ENCODE data around the gene DESI1.

DNA sequence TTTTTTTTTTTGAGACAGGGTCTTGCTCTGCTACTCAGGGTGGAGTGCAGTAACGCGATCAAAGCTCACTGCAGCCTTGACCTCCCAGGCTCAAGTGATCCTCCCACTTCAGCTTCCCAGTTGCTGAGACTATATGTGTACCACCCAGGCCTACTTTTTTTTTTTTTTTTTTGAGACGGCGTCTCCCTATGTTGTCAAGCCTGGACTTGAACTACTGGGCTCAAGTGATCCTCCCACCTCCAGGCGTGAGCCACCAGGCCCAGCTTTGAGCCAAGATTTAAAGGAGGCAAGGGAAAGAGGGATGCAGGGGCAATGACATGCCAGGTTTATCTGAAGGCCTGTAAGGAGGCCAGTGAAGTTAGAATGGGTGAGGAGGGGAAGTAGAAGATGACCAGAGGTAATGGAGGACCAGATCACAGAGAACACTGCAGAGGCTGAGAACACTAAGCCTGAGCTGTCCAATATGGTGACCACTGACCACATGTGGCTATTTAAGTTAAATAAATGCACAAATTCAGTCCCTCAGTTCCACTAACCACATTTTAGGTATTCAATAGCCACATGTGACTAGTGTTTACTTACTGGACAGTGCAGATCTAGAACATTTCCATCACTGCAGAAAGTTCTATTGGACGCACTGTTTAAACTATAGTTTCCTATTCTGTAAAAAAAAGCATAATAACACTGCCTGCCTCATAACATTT is 8.1 kb downstream of the DESI1 start:
- TF ChIP-seq, protein P1, sequence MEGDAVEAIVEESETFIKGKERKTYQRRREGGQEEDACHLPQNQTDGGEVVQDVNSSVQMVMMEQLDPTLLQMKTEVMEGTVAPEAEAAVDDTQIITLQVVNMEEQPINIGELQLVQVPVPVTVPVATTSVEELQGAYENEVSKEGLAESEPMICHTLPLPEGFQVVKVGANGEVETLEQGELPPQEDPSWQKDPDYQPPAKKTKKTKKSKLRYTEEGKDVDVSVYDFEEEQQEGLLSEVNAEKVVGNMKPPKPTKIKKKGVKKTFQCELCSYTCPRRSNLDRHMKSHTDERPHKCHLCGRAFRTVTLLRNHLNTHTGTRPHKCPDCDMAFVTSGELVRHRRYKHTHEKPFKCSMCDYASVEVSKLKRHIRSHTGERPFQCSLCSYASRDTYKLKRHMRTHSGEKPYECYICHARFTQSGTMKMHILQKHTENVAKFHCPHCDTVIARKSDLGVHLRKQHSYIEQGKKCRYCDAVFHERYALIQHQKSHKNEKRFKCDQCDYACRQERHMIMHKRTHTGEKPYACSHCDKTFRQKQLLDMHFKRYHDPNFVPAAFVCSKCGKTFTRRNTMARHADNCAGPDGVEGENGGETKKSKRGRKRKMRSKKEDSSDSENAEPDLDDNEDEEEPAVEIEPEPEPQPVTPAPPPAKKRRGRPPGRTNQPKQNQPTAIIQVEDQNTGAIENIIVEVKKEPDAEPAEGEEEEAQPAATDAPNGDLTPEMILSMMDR (IDR thresholded peaks at IDR 0.05): no peak
- TF ChIP-seq POLR2A (IDR thresholded peaks at IDR 0.05): no peak
